HG03025 (cell line): ENCODE data around the gene RPL38.
"Not testable (repeated sequence)": the region's sequence is repeated elsewhere in the genome, so short reads cannot be mapped to it uniquely, and the experiment has no call there.

Source experiments
- ATAC-seq: cut with Tn5 transposase; IDR thresholded peaks from one replicate; pipeline ENCODE4 v1.9.1; 2021; ENCODE audit warnings: mild to moderate bottlenecking, moderate library complexity; ENCODE audit not compliant: unreplicated experiment, low FRiP score

RPL38 gene

GRCh38 chr17:74182041-74182723 is 21.3 kb upstream of the RPL38 start:
- ATAC-seq, result no peak

GRCh38 chr17:74183411-74183810 is 20.1 kb upstream of the RPL38 start:
- ATAC-seq, result no peak

GRCh38 chr17:74185571-74186185 is 17.8 kb upstream of the RPL38 start:
- no peak for ATAC-seq

GRCh38 chr17:74186498-74186897 is 17.0 kb upstream of the RPL38 start:
- no peak for ATAC-seq

- no peak for ATAC-seq
Measured at GRCh38 chr17:74187761-74188160, 15.7 kb upstream of the RPL38 start.

GRCh38 chr17:74188687-74189086 is 14.8 kb upstream of the RPL38 start:
- not testable (repeated sequence) for ATAC-seq

- ATAC-seq, result no peak
Measured at GRCh38 chr17:74190154-74190553, 13.3 kb upstream of the RPL38 start.

GRCh38 chr17:74190807-74191406 is 12.6 kb upstream of the RPL38 start:
- ATAC-seq, result no peak

GRCh38 chr17:74192950-74193781 is 10.3 kb upstream of the RPL38 start:
- ATAC-seq, result no peak

- ATAC-seq, result no peak
Measured at GRCh38 chr17:74194682-74195081, 8.8 kb upstream of the RPL38 start.

GRCh38 chr17:74196541-74197317 is 6.7 kb upstream of the RPL38 start:
- no peak for ATAC-seq

- ATAC-seq, result no peak
Measured at GRCh38 chr17:74197801-74198200, 5.7 kb upstream of the RPL38 start.

GRCh38 chr17:74198694-74199093 is 4.8 kb upstream of the RPL38 start:
- ATAC-seq, result no peak

- no peak for ATAC-seq
Measured at GRCh38 chr17:74199306-74200092, 4.0 kb upstream of the RPL38 start.

- ATAC-seq, result no peak
Measured at GRCh38 chr17:74200112-74200511, 3.4 kb upstream of the RPL38 start.

- ATAC-seq, result no peak
Measured at GRCh38 chr17:74201250-74201649, 2.2 kb upstream of the RPL38 start.

GRCh38 chr17:74201948-74202347 is 1.5 kb upstream of the RPL38 start:
- ATAC-seq, result no peak

- ATAC-seq, result no peak
Measured at GRCh38 chr17:74202938-74203337, 540 bp upstream of the RPL38 start.

- ATAC-seq, result no peak
Measured at GRCh38 chr17:74204474-74204873, 996 bp downstream of the RPL38 start.

GRCh38 chr17:74205274-74205673 is 1.8 kb downstream of the RPL38 start:
- ATAC-seq, result no peak
